Activated CD8-positive, alpha-beta memory T cell treated with anti-CD3 and anti-CD28 coated beads for 4 hours (primary cell): ENCODE measurements around the gene PXMP4.
A peak's percentile ranks its signal among the peaks of the same experiment; 100 is the strongest.
"Not testable (repeated sequence)": the region's sequence is repeated elsewhere in the genome, so short reads cannot be mapped to it uniquely, and the experiment has no call there.

Experiments
- DNase-seq, 2 donors: peaks; one replicate each; pipeline ENCODE4 v3.0.0-alpha.2; 2020; ENCODE audit warnings: low read depth in 2 of 2

Gene PXMP4, protein sequence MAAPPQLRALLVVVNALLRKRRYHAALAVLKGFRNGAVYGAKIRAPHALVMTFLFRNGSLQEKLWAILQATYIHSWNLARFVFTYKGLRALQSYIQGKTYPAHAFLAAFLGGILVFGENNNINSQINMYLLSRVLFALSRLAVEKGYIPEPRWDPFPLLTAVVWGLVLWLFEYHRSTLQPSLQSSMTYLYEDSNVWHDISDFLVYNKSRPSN

DNA sequence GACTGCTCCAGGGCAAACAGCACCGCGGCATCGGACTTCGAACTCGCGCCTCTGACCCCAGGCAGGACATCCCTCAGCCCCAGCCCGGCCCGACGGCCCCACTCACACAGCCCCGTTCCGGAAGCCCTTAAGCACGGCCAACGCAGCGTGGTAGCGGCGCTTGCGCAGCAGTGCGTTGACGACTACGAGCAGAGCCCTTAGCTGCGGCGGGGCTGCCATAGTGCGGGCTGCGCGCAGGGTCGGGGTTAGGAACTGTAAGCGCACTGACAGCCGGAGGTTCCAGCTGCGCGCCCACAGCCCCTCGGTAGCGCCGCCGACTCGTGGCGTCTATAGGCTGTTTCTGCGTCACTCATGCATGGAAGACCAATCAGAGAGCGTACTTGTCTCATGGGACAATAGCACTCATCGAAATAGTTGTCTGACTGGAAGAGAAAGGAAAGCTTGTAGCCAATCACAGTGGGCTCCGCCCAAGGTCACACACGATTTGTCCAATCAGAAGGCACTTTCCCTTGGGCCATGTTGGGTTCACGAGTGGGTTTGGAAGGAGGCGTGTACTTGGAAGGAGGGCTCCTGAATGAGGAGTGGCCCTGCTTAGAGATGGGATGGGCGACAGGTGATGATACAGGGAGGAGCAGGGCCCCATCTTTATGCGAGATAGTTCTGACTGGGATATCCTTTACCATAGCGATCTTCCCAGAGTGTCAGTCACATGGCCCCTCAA lies at the start of gene PXMP4:
Gene PXMP4, minus strand, starts transcription at position 322 of the 721 bp plus-strand sequence. Its CDS starts 103 bp downstream, at position 219.
- DNase-seq: peak; percentile 67 to 84

- DNase-seq: no peak
Observed at GRCh38 chr20:33769043-33769442, 48.9 kb upstream of the PXMP4 start.

GRCh38 chr20:33767777-33768138 lies 47.6 kb upstream of the PXMP4 start:
- DNase-seq: no peak

DNA sequence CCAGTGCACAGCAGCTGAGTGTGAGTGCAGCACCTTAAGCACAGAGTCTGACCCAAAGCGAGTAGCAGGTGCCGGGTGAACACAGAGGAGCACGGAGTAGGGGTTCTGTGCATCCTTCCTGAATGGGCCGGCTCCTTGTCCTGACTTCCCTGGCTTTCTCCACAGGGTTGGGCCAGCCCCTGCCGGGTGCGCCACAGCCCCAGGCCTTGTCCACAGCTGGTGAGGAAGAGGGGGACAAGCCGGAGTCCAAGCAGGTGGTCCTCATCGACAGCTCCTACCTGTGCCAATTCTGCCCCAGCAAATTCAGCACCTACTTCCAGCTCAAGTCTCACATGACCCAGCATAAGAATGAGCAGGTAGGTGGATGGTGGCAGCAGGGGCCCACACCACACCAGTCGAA lies 46.6 kb upstream of the PXMP4 start:
- DNase-seq: no peak

GRCh38 chr20:33765592-33765991 lies 45.5 kb upstream of the PXMP4 start:
- DNase-seq: no peak

DNA sequence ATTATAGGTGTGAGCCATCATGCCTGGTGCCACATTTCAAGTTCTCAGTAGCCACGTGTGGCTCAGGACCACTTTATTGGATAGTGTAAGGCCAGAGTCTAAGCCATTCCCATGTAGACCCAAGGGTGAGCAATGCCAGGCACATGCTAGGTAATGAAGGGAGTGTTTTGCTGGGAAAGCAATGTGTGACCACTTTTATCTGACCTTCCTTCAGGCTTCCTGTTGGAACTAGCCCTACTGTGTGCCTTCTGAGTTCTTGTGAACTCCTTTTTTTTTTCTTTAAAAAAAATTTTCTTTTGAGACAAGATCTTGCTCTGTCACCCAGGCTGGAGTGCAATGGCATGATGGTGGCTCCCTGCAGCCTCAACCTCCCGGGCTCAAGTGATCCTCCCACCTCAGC lies 45.0 kb upstream of the PXMP4 start:
- DNase-seq: no peak

- DNase-seq: no peak
Observed at GRCh38 chr20:33761698-33762250, 41.7 kb upstream of the PXMP4 start.

DNA sequence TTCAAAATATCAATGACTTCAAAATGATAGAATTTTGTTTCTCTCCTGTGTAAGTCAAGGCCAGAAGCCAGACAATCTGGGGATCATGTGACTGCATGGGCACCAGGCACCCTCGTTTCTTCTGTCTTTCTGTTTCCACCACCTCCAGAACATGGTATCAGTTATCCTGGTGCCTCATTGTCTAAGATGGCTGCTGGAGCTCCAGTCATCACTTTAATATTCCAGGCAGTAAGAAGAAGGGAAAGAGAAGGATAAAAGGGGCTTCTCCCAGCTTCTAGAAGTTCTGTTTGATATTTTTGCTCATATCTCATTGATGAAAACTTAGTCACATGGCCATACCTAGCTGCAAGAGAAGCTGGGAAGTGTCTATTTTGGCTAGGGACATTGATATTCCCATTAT lies 37.3 kb upstream of the PXMP4 start:
- DNase-seq: no peak

GRCh38 chr20:33757046-33757445 lies 36.9 kb upstream of the PXMP4 start:
- DNase-seq: no peak

DNA sequence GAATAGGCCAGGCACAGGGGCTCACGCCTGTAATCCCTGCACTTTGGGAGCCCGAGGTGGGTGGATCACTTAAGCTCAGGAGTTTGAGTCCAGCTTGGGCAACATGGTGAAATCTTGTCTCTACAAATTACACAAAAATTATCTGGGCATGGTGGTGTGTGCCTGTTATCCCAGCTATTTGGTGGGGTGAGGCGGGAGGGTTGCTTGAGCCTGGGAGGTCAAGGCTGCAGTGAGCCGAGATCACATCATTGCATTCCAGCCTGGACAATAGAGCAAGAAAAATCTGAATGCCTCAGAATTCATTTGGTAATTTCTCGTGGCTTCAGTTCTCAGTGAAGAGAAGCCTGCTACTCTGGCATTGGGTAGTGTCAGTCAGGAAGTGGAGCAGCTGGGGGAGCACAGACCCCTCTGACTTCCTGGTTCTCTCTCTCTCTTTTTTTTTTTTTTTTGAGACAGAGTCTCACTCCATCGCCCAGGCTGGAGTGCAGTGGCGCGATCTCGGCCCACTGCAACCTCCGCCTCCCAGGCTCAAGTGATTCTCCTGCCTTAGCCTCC lies 35.9 kb upstream of the PXMP4 start:
- DNase-seq: not testable (repeated sequence)

- no peak for DNase-seq
Observed at GRCh38 chr20:33753763-33754162, 33.7 kb upstream of the PXMP4 start.

GRCh38 chr20:33753143-33753542 lies 33.0 kb upstream of the PXMP4 start:
- DNase-seq: no peak

DNA sequence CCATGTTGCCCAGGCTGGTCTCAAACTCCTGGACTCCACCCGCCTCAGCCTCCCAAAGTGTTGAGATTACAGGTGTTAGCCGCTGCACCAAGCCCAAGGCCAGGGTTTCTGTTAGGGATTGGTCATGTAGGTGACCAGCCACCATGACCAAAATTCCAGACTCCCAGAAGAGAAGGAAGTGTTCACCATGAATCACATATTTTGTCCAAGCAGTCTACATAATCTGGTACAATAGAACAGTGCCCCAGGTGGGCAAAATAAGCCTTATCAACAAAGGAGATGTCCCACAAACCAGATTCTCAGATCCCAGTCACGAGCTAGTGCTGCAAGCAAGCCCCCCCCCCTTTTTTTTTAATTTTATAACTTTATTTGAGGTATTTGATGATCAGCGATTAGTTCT lies 31.7 kb upstream of the PXMP4 start:
- no peak for DNase-seq

DNA sequence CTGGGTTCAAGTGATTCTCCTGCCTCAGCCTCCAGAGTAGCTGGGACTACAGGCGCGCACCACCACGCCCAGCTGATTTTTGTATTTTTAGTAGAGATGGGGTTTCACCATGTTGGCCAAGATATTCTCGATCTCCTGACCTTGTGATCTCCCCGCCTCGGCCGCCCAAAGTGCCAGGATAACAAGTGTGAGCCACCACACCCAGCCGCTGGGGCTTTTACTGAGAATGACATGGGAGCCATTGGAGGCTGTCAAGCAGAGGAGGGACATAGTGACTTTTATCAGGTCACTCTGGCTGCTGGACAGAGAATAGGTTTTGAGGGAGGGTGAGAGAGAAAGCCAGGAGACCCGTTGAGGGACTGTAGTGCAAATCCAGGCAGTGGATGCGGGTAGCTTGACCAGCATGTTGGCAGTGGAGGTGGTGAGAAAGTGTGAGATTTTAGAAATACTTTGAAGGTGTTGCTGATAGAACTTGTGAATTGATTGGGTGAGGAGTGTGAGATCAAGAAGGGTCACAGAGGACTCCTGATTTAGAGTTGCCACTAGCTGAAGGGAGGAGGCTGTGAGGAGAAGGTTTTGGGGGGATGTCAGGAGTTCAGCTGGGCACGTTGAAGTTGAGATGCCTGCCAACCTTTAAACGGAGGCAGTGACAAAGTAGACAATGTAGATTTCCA lies 26.4 kb upstream of the PXMP4 start:
- no peak for DNase-seq

DNA sequence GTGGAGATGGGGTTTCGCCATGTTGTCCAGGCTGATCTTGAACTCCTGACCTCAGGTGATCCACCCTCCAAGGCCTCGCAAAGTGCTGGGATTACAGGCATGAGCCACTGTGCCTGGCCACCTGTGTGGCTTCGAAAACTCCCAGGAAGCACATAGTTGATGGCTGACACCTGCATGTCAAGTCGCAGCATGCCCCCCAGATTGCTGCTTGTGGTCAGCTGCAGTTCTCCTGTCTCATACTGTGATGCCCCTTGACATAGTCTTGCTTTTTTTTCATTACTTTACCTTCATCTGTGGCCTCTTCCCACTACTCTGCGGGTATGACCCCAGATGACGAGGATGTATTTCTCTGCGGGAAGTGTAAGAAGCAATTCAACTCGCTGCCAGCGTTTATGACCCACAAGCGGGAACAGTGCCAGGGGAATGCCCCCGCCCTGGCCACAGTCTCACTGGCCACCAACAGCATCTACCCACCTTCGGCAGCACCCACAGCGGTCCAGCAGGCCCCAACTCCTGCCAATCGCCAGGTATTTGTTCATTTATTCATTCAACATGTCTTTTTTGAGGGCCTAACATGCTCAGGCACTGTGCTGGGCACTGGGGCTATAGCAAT lies 24.8 kb upstream of the PXMP4 start:
- DNase-seq: no peak

DNA sequence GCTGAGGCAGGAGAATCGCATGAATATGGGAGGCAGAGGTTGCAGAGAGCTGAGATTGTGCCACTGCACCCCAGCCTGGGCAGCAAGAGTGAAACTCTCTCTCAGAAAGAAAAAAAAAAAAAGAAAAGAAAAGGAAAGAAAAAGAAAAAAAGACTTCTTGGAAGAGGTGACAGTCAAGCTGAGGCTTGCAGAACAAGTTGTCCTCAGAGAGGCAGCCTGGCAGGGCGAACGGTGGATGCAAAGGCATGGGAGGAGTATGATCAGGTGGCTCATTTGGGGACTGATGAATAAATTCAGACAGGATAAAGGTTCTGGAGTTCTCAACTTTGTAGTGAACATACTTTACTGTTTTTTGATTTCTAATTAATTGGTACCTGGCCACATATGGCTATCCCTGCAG lies 24.1 kb upstream of the PXMP4 start:
- no peak for DNase-seq

- DNase-seq: no peak
Observed at GRCh38 chr20:33740189-33740588, 20.1 kb upstream of the PXMP4 start.

GRCh38 chr20:33739493-33739892 lies 19.4 kb upstream of the PXMP4 start:
- DNase-seq: no peak

DNA sequence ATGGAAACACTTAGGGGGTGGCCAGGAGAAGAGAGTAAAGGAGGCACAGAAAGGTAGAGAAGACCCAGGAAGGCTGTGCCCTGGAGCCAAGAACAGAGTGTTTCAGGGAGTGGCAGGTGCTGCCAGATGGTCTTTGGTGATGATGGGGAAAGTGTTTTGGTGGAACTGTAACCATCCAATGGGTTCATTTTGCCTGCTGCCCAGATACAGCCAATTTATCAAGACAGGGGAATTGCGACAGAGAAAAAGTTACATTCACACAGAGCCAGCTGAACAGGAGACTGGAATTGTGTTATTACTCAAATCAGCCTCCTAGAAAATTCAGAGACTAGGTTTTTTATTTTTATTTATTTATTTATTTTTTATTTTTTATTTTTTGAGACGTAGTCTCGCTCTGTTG lies 16.9 kb upstream of the PXMP4 start:
- DNase-seq: no peak

- no peak for DNase-seq
Observed at GRCh38 chr20:33733654-33734576, 13.8 kb upstream of the PXMP4 start.
